PC-9 (cell line): ENCODE measurements around the gene PIEZO2. TPM values are rescaled to one million over a fixed set of nuclear protein-coding genes. Genes with fewer than 3 reads are reported as not detected.

Experiments
- BruUV-seq: library from RNA; stranded (reverse); fragments of 400-500 nt; replicated peaks from 2 replicates; lab custom pipeline; 2021; lab: Mats Ljungman, UMichigan
- CTCF ChIA-PET: fragments of 300-600 bp; sonication (Branson Sonifier 250); formaldehyde crosslinking; loops from one replicate; lab custom pipeline; 2022; ENCODE audit warnings: antibody characterized with exemption; lab: Charles Lee
- POLR2A ChIA-PET: fragments of 300-600 bp; sonication (Branson Sonifier 250); formaldehyde crosslinking; loops from one replicate; lab custom pipeline; 2022; ENCODE audit warnings: antibody characterized with exemption; ENCODE audit not compliant: unreplicated experiment; lab: Charles Lee
- DNase-seq, 2 experiments: peaks; one replicate each; pipeline versions ENCODE4 v3.0.0 to v3.0.0-alpha.2; 2015 to 2022; ENCODE audit warnings: mixed read lengths in 1 of 2
- H2AFZ ChIP-seq: fragments of 200-600 bp; sonication (generic); 2 replicates; pipeline ENCODE4 v1.8.1; 2017; ENCODE audit warnings: antibody characterized with exemption
- H3F3A ChIP-seq: fragments of 200-600 bp; sonication (generic); 2 replicates; pipeline ENCODE4 v1.8.1; 2017; ENCODE audit warnings: antibody characterized with exemption, mild to moderate bottlenecking, low read depth; ENCODE audit not compliant: insufficient read depth
- H3K27ac ChIP-seq: fragments of 200-600 bp; sonication (generic); 2 replicates; pipeline ENCODE4 v1.6.1; 2016; ENCODE audit warnings: mixed run types
- H3K27me3 ChIP-seq: fragments of 200-600 bp; sonication (generic); 2 replicates; pipeline ENCODE4 v1.6.1; 2016; ENCODE audit warnings: low read depth, mixed run types; ENCODE audit not compliant: insufficient read depth
- H3K36me3 ChIP-seq: fragments of 200-600 bp; sonication (generic); 2 replicates; pipeline ENCODE4 v1.6.1; 2016; ENCODE audit warnings: low read depth, mixed run types
- H3K4me1 ChIP-seq: fragments of 200-600 bp; sonication (generic); replicated peaks from 2 replicates; pipeline ENCODE4 v1.6.1; 2016; ENCODE audit warnings: mixed run types; ENCODE audit not compliant: insufficient read depth
- H3K4me2 ChIP-seq: fragments of 200-600 bp; sonication (generic); 2 replicates; pipeline ENCODE4 v1.6.1; 2017; ENCODE audit warnings: mixed run types
- H3K4me3 ChIP-seq: fragments of 200-600 bp; sonication (generic); 2 replicates; pipeline ENCODE4 v1.6.1; 2016; ENCODE audit warnings: mixed run types
- H3K79me2 ChIP-seq: fragments of 200-600 bp; sonication (generic); 2 replicates; pipeline ENCODE4 v1.6.1; 2017; ENCODE audit warnings: low read depth, mixed run types
- H3K9me2 ChIP-seq: fragments of 200-600 bp; sonication (generic); 2 replicates; pipeline ENCODE4 v1.8.1; 2017; ENCODE audit warnings: mild to moderate bottlenecking; ENCODE audit not compliant: insufficient read depth
- H3K9me3 ChIP-seq: fragments of 200-600 bp; sonication (generic); 2 replicates; pipeline ENCODE4 v1.8.1; 2016; ENCODE audit warnings: low read depth; ENCODE audit not compliant: insufficient read depth
- H4K20me1 ChIP-seq: fragments of 200-600 bp; sonication (generic); 2 replicates; pipeline ENCODE4 v1.8.1; 2017; ENCODE audit not compliant: insufficient read depth
- EZH2 ChIP-seq: fragments of 200-600 bp; sonication (generic); IDR thresholded peaks from 2 replicates; pipeline ENCODE4 v1.8.0; 2017; ENCODE audit warnings: antibody characterized with exemption, low read depth
- intact Hi-C: fragments of 100-400 bp; cut with micrococcal nuclease; formaldehyde crosslinking; loops from one replicate; pipeline ENCODE4 v1.10.0; 2022; ENCODE audit not compliant: unreplicated experiment
- total RNA-seq: library from RNA; stranded (reverse); gene quantifications from 2 replicates; pipeline ENCODE4 v1.2.3, GENCODE V29; 2021
- TF ChIP-seq, protein P1 (sequence below): fragments of 200-600 bp; sonication (generic); conservative IDR thresholded peaks from 2 replicates; pipeline ENCODE4 v1.6.1; 2017; ENCODE audit warnings: mixed run types, antibody characterized with exemption, mild to moderate bottlenecking, moderate library complexity

The PIEZO2 gene
- total RNA-seq, 1 experiment from 2014 or later: not detected

DNA sequence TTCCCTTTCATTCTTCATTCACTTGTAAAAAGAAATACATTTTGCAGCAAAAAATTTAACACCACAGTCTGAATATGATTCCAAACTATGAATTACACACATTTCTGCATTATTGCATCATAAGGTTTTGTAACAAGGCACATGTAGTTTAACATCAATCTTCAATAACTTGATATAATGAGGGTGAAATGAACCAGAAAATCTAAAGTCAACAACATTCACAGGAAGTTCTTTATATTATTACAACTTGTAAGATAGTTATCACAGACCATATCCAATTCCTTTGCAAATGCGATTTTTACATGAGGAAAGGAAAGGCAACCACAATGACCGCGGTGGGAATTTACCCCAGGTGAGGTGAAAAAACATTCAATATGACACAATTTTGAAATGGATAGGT is 410.2 kb downstream of the PIEZO2 start:
- 0 out of 2 replicates have a peak overlapping the region, but pooled peaks have one; percentile 39 for H2AFZ ChIP-seq
- no TSS peak for BruUV-seq

DNA sequence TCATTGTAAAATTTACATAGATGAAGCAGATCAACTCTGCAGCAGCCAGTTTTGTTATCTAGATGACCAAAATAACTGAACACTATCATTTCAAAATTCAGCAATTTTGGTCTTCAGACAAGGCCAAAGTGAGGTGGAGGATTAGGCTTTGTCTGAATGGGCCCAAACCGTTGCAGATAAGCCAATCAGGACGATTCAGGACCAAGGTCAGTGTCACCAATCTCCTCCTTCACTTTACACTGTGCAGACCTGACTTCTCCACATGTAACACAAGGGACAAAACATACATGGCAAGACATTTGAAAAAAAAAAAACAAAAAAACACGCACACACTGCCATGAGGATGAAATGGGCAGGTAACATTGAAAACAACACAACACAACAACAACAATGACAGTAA is 412.4 kb downstream of the PIEZO2 start:
- H3K9me2 ChIP-seq: no peaks in the 10 kb centered on the region
- no peak overlapping the region for H3K27ac ChIP-seq
- H3K27me3 ChIP-seq: peaks cover 62% of the 10 kb centered on the region
- no peak overlapping the region for H3K4me3 ChIP-seq
- H3K4me1 ChIP-seq: no peaks in the 10 kb centered on the region
- H3K4me2 ChIP-seq: no peak overlapping the region
- POLR2A ChIA-PET: no interaction called here
- CTCF ChIA-PET: no interaction called here
- H2AFZ ChIP-seq: no peak overlapping the region
- no peaks in the 10 kb centered on the region for H3K79me2 ChIP-seq
- intact Hi-C loops: no loop called here
- BruUV-seq: no TSS peak
- no peak for DNase-seq
- no peaks in the 10 kb centered on the region for H4K20me1 ChIP-seq
- no peak for TF ChIP-seq EZH2
- TF ChIP-seq, protein P1, sequence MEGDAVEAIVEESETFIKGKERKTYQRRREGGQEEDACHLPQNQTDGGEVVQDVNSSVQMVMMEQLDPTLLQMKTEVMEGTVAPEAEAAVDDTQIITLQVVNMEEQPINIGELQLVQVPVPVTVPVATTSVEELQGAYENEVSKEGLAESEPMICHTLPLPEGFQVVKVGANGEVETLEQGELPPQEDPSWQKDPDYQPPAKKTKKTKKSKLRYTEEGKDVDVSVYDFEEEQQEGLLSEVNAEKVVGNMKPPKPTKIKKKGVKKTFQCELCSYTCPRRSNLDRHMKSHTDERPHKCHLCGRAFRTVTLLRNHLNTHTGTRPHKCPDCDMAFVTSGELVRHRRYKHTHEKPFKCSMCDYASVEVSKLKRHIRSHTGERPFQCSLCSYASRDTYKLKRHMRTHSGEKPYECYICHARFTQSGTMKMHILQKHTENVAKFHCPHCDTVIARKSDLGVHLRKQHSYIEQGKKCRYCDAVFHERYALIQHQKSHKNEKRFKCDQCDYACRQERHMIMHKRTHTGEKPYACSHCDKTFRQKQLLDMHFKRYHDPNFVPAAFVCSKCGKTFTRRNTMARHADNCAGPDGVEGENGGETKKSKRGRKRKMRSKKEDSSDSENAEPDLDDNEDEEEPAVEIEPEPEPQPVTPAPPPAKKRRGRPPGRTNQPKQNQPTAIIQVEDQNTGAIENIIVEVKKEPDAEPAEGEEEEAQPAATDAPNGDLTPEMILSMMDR: no peak
- no peaks in the 10 kb centered on the region for H3K36me3 ChIP-seq
- H3K9me3 ChIP-seq: no peaks in the 10 kb centered on the region
- H3F3A ChIP-seq: no peaks in the 10 kb centered on the region

More for the DNA sequence above, 410.2 kb downstream of the PIEZO2 start:
- H3K4me1 ChIP-seq: no peaks in the 10 kb centered on the region
- TF ChIP-seq EZH2: no peak
- TF ChIP-seq, protein P1: no peak
- no peak overlapping the region for H3K4me2 ChIP-seq
- no peaks in the 10 kb centered on the region for H3F3A ChIP-seq
- peak in 1 of 2 experiments; percentile 47 for DNase-seq
- ChIA-PET CTCF (no interaction called here), POLR2A (no interaction called here)
- no peaks in the 10 kb centered on the region for H3K79me2 ChIP-seq
- H3K9me3 ChIP-seq: no peaks in the 10 kb centered on the region
- H3K27me3 ChIP-seq: peaks cover 55% of the 10 kb centered on the region
- intact Hi-C loops: no loop called here
- H4K20me1 ChIP-seq: no peaks in the 10 kb centered on the region
- H3K27ac ChIP-seq: no peak overlapping the region
- H3K4me3 ChIP-seq: no peak overlapping the region
- H3K9me2 ChIP-seq: no peaks in the 10 kb centered on the region
- no peaks in the 10 kb centered on the region for H3K36me3 ChIP-seq

- DNase-seq: no peak
- peaks cover 84% of the 10 kb centered on the region for H3K27me3 ChIP-seq
Measured at GRCh38 chr18:10732990-10733389, 416.4 kb downstream of the PIEZO2 start.

More at GRCh38 chr18:10732990-10733389, 416.4 kb downstream of the PIEZO2 start:
- Histone ChIP-seq H3K4me1 (no peaks in the 10 kb centered on the region), H4K20me1 (no peaks in the 10 kb centered on the region), H3K27ac (no peak overlapping the region), H3K36me3 (no peaks in the 10 kb centered on the region), H3K4me3 (no peak overlapping the region), H3K79me2 (no peaks in the 10 kb centered on the region), H3F3A (no peaks in the 10 kb centered on the region), H3K9me2 (no peaks in the 10 kb centered on the region), H3K4me2 (no peak overlapping the region), H2AFZ (no peak overlapping the region), H3K9me3 (no peaks in the 10 kb centered on the region)
- BruUV-seq: no TSS peak
- POLR2A ChIA-PET: no interaction called here
- intact Hi-C loops: no loop called here
- CTCF ChIA-PET: no interaction called here
- TF ChIP-seq, protein P1: no peak
- no peak for TF ChIP-seq EZH2
